SU-DHL-6 (cell line): ENCODE data around the gene SLC66A1.

ENCODE experiments used
- H2AFZ ChIP-seq: fragments of 200-600 bp; sonication (generic); 2 replicates; pipeline ENCODE4 v1.6.1; 2014; ENCODE audit warnings: low read depth, mild to moderate bottlenecking, moderate library complexity, mixed read lengths, antibody characterized with exemption, low read length; ENCODE audit not compliant: severe bottlenecking
- H3F3A ChIP-seq: fragments of 200-600 bp; shearing (Covaris generic); 2 replicates; pipeline ENCODE4 v1.6.0; 2016; ENCODE audit warnings: antibody characterized with exemption, mild to moderate bottlenecking; ENCODE audit not compliant: insufficient read depth
- H3K27ac ChIP-seq: fragments of 200-600 bp; sonication (generic); 2 replicates; pipeline ENCODE4 v1.5.1; 2016; ENCODE audit warnings: low read depth, mild to moderate bottlenecking, low read length, moderate library complexity, mixed read lengths
- H3K27me3 ChIP-seq: fragments of 200-600 bp; sonication (generic), shearing (Covaris generic); 2 replicates; pipeline ENCODE4 v1.6.0; 2014; ENCODE audit warnings: mild to moderate bottlenecking, low read length
- H3K36me3 ChIP-seq: fragments of 200-600 bp; sonication (generic); 2 replicates; pipeline ENCODE4 v1.6.1; 2014; ENCODE audit warnings: mild to moderate bottlenecking, low read length, mixed read lengths
- H3K4me2 ChIP-seq: fragments of 300-600, 200-600 bp; shearing (Covaris generic), sonication (generic); 2 replicates; pipeline ENCODE4 v1.6.0; 2014; ENCODE audit warnings: low read length, low read depth, mild to moderate bottlenecking; ENCODE audit not compliant: poor library complexity, severe bottlenecking
- H3K4me3 ChIP-seq: fragments of 200-600 bp; sonication (generic); 2 replicates; pipeline ENCODE4 v1.5.1; 2014; ENCODE audit warnings: antibody characterized with exemption, low read length, mild to moderate bottlenecking, mixed read lengths; ENCODE audit not compliant: insufficient read depth, poor library complexity, severe bottlenecking
- H3K79me2 ChIP-seq: fragments of 200-600 bp; sonication (generic); 2 replicates; pipeline ENCODE4 v1.6.1; 2014; ENCODE audit warnings: mild to moderate bottlenecking, low read length, moderate library complexity; ENCODE audit not compliant: insufficient read depth
- H3K9ac ChIP-seq: fragments of 200-600 bp; sonication (generic); 2 replicates; pipeline ENCODE4 v1.7.0; 2014; ENCODE audit warnings: mild to moderate bottlenecking, low read length
- H3K9me2 ChIP-seq: fragments of 200-600 bp; sonication (generic); replicated peaks from 2 replicates; pipeline ENCODE4 v1.6.1; 2014; ENCODE audit warnings: low read length; ENCODE audit not compliant: insufficient read depth
- H3K9me3 ChIP-seq: fragments of 200-600 bp; sonication (generic); 2 replicates; pipeline ENCODE4 v1.6.1; 2014; ENCODE audit warnings: low read length, mixed read lengths; ENCODE audit not compliant: insufficient read depth
- H4K20me1 ChIP-seq: fragments of 200-600 bp; sonication (generic); 2 replicates; pipeline ENCODE4 v1.6.1; 2014; ENCODE audit warnings: low read depth, mild to moderate bottlenecking, antibody characterized with exemption, low read length, moderate library complexity, mixed read lengths
- EZH2phosphoT487 ChIP-seq: fragments of 200-600 bp; sonication (generic), shearing (Covaris generic); conservative IDR thresholded peaks from 2 replicates; pipeline ENCODE4 v1.6.1; 2018; ENCODE audit warnings: mild to moderate bottlenecking, antibody characterized with exemption, low read length, moderate library complexity, mixed read lengths
- TF ChIP-seq, protein P1 (sequence below): fragments of 200-600 bp; sonication (generic); IDR thresholded peaks from one replicate; pipeline ENCODE4 v1.5.1; 2017; ENCODE audit warnings: antibody characterized with exemption, mild to moderate bottlenecking, low read length, moderate library complexity; ENCODE audit not compliant: insufficient read depth, poor library complexity, severe bottlenecking

Gene SLC66A1

DNA sequence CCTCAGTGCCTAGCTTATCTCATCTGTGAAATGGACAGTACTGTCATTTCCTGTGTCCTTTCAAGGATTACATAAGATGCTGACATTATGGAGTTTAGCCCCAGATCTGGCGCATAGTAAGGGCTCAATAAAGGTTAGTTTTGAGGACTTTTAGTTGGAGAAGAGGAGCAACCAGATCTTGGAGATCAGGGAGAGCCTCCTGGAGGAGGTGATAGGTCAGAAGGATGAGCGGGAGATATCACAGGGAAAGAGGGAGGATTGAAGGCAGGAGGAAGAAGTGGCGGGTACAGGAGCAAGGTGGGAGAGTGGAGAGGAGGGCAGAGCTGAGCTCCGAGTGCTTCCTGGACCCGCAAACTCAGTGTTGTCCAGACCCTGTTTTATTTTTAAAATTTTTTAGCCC is 17.5 kb downstream of the SLC66A1 start:
- no peaks in the 10 kb centered on the region for H3K79me2 ChIP-seq
- no peaks in the 10 kb centered on the region for H3K9me2 ChIP-seq
- no peak overlapping the region for H3K4me2 ChIP-seq
- no peak overlapping the region for H3K9ac ChIP-seq
- no peak overlapping the region for H2AFZ ChIP-seq
- H4K20me1 ChIP-seq = no peaks in the 10 kb centered on the region
- no peaks in the 10 kb centered on the region for H3K9me3 ChIP-seq
- H3K27ac ChIP-seq = no peak overlapping the region
- no peaks in the 10 kb centered on the region for H3K27me3 ChIP-seq
- TF ChIP-seq, protein P1, sequence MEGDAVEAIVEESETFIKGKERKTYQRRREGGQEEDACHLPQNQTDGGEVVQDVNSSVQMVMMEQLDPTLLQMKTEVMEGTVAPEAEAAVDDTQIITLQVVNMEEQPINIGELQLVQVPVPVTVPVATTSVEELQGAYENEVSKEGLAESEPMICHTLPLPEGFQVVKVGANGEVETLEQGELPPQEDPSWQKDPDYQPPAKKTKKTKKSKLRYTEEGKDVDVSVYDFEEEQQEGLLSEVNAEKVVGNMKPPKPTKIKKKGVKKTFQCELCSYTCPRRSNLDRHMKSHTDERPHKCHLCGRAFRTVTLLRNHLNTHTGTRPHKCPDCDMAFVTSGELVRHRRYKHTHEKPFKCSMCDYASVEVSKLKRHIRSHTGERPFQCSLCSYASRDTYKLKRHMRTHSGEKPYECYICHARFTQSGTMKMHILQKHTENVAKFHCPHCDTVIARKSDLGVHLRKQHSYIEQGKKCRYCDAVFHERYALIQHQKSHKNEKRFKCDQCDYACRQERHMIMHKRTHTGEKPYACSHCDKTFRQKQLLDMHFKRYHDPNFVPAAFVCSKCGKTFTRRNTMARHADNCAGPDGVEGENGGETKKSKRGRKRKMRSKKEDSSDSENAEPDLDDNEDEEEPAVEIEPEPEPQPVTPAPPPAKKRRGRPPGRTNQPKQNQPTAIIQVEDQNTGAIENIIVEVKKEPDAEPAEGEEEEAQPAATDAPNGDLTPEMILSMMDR = no peak
- TF ChIP-seq EZH2phosphoT487 = no peak
- no peak overlapping the region for H3K4me3 ChIP-seq
- H3F3A ChIP-seq = no peaks in the 10 kb centered on the region
- no peaks in the 10 kb centered on the region for H3K36me3 ChIP-seq

DNA sequence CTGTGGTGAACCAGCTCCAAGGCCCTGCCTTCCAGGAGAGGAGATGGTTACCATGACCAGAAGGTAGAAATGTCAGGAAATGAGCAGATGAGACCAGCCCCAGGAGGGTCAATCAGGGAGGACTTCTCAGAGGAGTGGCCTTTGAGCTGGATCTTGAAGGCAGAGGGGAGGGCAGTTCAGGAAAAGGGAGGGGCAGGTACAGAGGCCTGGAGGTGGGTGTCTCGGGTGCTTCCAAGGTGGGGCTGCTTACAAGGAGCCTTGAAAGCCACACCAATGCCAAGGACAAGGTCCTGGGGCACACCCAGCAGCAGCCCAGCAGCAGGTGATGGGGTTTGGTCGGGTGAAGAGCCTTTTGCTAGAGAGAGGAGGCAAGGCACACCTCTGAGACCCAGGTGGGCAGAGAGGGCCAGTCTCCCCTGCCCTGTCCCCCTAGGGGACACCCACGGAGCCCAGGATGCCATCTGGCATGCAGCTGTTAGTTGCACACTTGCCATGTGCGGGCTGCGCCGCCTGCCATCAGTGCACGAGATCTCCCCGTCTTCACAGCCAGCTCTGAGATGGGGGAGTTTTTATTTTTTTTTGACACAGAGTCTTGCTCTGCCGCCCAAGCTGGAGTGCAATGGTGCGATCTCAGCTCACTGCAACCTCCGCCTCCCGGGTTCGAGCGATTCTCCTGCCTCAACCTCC is 18.5 kb downstream of the SLC66A1 start:
- Histone ChIP-seq H3K36me3 (no peaks in the 10 kb centered on the region), H4K20me1 (no peaks in the 10 kb centered on the region), H3K4me3 (no peak overlapping the region), H3K9me2 (no peaks in the 10 kb centered on the region), H2AFZ (no peak overlapping the region), H3K79me2 (no peaks in the 10 kb centered on the region), H3F3A (no peaks in the 10 kb centered on the region), H3K27ac (no peak overlapping the region), H3K27me3 (no peaks in the 10 kb centered on the region), H3K9ac (no peak overlapping the region), H3K4me2 (no peak overlapping the region), H3K9me3 (no peaks in the 10 kb centered on the region)
- no peak for TF ChIP-seq EZH2phosphoT487

DNA sequence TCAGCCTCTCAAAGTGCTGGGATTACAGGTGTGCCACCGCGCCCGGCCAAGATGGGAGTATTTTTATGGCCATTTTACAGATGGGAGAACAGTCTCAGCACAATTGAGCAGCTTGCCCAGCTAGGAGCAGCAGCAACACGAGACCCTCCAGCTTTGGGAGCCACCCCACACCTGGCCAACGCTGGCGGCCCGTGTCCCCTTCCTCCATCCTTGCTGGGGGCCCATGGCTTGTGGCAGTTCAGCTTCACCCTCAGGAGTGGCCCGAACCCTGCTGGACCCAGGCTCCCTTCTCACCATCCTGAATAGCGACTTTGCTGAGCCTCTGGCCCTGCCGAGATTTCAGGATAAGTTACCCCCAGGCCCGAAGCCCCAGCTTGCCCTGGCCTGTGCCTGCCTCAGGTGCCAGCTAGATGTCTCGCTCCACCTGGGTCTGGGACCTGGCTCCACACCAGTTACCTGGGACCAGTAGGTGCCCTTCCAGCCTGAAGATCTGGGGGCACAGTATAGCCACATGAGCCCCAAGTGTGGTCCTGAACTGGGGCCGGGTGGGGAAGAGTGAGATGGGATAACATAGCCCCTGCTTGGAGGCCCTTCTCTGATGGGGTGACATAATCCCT is 19.2 kb downstream of the SLC66A1 start:
- Histone ChIP-seq H4K20me1 (no peaks in the 10 kb centered on the region), H3K27me3 (no peaks in the 10 kb centered on the region), H3F3A (no peaks in the 10 kb centered on the region), H3K9me3 (no peaks in the 10 kb centered on the region), H3K9ac (no peak overlapping the region), H3K79me2 (no peaks in the 10 kb centered on the region), H3K4me2 (no peak overlapping the region), H2AFZ (no peak overlapping the region), H3K9me2 (no peaks in the 10 kb centered on the region), H3K4me3 (no peak overlapping the region), H3K27ac (no peak overlapping the region), H3K36me3 (no peaks in the 10 kb centered on the region)
- no peak for TF ChIP-seq EZH2phosphoT487
- TF ChIP-seq, protein P1 = no peak

DNA sequence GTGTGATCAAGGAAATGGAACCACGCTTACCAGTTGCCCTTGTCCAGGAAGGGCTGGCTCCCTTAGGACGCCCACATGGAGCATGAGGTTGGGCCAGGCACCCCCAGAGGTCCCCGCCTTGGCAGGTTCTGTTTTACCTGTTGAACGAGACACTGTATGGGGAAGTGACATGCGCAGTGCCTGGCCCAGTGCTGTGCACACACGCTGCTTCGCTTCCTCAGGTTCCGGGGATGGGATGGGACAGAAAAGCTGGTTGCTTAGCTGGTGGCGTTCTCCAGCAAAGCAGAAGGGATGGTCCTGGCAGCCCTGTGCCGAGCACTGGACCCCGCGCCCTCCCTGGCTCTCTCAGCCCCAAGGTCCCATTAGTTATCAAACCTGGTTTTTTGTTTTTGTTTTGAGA is 20.7 kb downstream of the SLC66A1 start:
- H2AFZ ChIP-seq = no peak overlapping the region
- H3K27ac ChIP-seq = no peak overlapping the region
- no peaks in the 10 kb centered on the region for H3K9me3 ChIP-seq
- no peaks in the 10 kb centered on the region for H3F3A ChIP-seq
- no peaks in the 10 kb centered on the region for H4K20me1 ChIP-seq
- H3K36me3 ChIP-seq = no peaks in the 10 kb centered on the region
- TF ChIP-seq EZH2phosphoT487 = no peak
- TF ChIP-seq, protein P1 = no peak
- no peak overlapping the region for H3K4me2 ChIP-seq
- no peaks in the 10 kb centered on the region for H3K9me2 ChIP-seq
- no peak overlapping the region for H3K4me3 ChIP-seq
- H3K9ac ChIP-seq = no peak overlapping the region
- H3K27me3 ChIP-seq = no peaks in the 10 kb centered on the region
- no peaks in the 10 kb centered on the region for H3K79me2 ChIP-seq
